CD4-positive, alpha-beta T cell treated with Interleukin-4 for 4 hours (primary cell): ENCODE results near the gene CYB5R4.

Experiments
- DNase-seq: peaks from one replicate; pipeline ENCODE4 v3.0.0-alpha.2; 2020

Gene CYB5R4

GRCh38 chr6:84001119-84001518 lies 141.6 kb downstream of the CYB5R4 start:
- DNase-seq, result no peak

DNA sequence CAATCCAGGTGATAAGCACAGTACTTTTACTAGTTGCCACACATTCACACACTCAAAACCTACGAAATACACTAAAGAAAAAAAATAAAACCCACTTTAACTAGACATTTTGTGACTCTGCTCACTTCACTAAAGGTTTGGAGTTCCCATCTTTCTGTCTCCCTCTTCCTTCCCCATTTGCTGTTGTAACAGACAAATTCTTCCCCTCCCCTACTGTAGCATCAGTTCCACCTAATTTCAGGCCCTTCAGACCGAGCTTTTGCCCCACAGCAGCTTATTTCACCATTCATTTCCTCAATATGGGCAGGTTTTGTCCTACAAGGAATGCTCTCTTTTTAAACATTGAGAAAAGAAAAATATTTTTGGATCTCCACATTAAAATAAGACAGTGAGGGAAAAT lies 142.7 kb downstream of the CYB5R4 start:
- no peak for DNase-seq

- DNase-seq, result no peak
Measured at GRCh38 chr6:84003131-84003530, 143.6 kb downstream of the CYB5R4 start.

GRCh38 chr6:84003654-84004053 lies 144.2 kb downstream of the CYB5R4 start:
- no peak for DNase-seq

- no peak for DNase-seq
Measured at GRCh38 chr6:84007871-84008270, 148.4 kb downstream of the CYB5R4 start.

DNA sequence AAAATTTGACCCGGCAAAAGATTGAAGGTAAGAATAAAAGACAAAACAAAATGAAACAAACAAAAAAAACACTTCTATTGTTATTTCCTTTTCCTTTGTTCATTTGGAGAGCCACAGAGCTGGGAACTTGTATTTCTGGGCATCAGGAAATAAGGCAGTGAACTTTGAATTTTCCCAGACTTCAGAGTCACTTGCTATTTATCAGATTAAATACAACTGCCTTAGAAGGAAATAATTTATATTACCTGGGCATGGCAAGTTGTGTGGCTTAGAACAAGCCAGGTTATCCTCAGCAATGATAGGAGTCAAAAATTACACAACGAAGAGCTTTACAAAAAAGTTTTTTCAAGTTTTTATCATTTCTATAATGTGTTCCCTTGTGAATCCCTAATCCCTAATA lies 153.9 kb downstream of the CYB5R4 start:
- DNase-seq, result no peak

DNA sequence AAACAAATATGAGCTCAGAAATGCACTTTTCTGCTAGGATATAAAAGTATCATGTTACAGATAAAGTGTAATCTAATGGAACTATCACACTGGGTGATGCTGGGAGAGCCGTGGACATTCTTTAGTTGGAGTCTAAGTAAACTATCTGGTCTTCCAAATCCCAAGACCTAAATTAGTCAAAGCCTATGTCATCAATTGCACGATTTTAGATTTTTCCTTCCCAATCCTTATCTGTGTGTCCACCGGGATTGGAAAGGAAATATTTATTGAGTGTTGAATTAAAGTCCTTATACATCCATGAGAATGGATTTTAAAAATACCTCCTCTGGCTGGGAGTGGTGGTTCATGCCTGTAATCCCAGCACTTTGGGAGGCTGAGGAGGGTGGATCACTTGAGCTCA lies 154.4 kb downstream of the CYB5R4 start:
- no peak for DNase-seq

DNA sequence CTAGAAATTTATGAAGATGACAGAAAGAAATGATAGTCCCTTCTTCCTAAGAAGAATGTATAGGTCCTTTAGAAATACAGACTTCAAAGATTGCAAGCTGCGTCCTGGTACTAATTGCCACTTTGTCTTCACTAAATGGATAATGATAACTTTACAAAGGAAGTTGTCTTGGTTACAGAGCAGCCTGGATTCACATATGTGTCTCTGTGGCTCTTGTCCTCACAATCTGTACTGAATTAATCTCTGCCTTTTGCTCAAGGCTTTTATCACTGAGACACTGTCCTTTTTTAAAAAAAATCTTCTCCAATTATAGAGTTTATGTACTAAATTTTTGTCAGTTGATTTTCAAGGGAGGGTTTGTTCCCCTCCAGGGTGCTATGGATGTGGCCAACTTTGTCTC lies 156.5 kb downstream of the CYB5R4 start:
- no peak for DNase-seq
